Measurements from ENCODE around the gene RASAL1. TPM values are rescaled to one million over a fixed set of nuclear protein-coding genes. Genes with fewer than 3 reads are reported as not detected.

RASAL1 gene
- total RNA-seq, 2 donors from 2014 or later, result 1.0 to 21.3 TPM

DNA sequence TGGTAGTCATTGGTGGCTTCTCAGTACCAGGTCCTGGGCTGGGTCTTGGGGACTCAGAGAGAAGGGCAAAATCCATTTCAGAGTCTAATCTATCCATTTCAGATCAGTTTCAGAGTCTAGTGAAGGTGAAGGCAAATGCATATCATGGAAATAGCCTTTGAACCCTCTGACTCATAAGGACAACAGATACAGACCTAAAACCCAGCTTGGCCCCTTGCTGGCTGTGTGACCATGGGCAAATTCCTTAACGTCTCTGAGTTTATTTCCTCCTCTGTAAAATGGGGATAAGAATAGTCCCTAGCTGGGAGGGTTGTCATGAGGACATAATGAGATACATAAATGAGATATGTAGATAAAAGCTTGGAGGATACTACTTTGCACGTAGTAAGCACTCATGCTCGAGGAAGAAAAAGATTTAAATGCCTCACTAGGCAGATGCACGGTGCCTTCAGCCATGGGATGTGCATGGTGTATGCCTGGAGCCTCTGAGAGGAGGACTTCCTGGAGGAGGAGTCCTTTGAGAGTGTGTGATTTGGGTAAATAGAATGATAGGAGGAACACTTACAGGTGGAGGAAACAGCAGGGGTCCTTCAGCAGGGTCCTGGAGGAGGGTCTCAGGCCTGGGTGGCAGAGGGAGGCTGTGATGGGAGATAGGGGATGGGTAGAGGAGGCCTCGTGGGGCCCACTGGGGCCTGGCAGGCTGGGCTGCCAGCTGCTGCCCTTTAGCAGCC, 71.0 kb downstream of the RASAL1 start:
- H3K27me3 Mint-ChIP-seq, result no peaks in the 10 kb centered on the region
- no peaks in the 10 kb centered on the region for H3K36me3 Mint-ChIP-seq (ENCODE audit: low read depth)
- H3K9me3 Mint-ChIP-seq, result no peaks in the 10 kb centered on the region
- peak overlapping the region; percentile 1 for H3K4me3 Mint-ChIP-seq
- H3K4me1 Mint-ChIP-seq, result peaks cover 8% of the 10 kb centered on the region
- no peak for ATAC-seq (replicated peaks)
- H3K27ac Mint-ChIP-seq, result peak overlapping the region; percentile 26

DNA sequence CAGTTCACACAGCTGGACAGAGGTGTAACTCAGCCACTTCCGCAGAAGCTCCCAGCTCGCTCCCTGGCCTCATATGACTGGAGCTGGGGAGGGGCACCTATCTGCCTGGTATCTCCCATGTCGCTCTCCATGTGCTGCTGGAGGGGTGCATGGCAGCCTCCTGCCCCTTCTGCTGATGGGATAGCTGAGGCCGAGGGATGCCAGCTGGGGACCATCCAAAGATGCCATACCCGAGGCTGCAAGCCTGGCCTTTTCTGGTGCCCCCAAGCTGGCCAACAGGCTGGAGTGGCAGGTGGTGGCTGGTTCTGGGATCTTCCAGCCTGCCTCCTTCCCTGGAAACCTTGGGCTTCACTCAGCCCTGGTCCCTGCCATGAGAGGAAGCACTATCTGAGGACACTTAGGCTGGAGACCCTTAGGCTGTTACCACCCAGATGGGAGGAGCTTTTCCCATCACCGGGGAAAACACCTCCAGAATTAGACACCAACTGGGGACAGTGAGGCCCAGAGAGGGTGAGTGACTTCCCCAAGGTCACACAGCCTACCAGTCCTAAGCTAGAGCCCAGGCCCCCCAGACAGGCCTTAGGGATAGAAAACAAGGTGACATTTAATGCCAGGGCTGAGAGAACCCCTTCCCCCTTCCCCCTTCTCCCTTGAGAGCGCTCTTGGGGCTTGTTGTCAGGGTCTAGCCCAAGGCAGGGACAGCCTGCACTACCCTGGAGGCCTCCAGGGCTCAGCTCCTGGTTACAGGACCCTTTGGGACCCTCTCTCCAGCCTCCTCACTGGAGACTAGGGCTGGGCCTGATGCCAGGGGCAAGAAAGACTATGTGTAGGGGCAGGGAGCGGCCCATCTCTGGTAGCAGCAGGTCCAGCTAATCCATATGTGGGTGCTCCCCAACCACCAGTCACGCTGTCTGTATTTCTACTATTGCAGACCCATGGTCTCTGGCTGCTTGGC, 71.9 kb downstream of the RASAL1 start:
- Mint-ChIP-seq H3K4me1 (peaks cover 8% of the 10 kb centered on the region), H3K4me3 (no peak overlapping the region), H3K27me3 (no peaks in the 10 kb centered on the region), H3K9me3 (no peaks in the 10 kb centered on the region), H3K36me3 (ENCODE audit: low read depth) (no peaks in the 10 kb centered on the region), H3K27ac (peak overlapping the region; percentile 26)
- no peak for ATAC-seq (replicated peaks)

DNA sequence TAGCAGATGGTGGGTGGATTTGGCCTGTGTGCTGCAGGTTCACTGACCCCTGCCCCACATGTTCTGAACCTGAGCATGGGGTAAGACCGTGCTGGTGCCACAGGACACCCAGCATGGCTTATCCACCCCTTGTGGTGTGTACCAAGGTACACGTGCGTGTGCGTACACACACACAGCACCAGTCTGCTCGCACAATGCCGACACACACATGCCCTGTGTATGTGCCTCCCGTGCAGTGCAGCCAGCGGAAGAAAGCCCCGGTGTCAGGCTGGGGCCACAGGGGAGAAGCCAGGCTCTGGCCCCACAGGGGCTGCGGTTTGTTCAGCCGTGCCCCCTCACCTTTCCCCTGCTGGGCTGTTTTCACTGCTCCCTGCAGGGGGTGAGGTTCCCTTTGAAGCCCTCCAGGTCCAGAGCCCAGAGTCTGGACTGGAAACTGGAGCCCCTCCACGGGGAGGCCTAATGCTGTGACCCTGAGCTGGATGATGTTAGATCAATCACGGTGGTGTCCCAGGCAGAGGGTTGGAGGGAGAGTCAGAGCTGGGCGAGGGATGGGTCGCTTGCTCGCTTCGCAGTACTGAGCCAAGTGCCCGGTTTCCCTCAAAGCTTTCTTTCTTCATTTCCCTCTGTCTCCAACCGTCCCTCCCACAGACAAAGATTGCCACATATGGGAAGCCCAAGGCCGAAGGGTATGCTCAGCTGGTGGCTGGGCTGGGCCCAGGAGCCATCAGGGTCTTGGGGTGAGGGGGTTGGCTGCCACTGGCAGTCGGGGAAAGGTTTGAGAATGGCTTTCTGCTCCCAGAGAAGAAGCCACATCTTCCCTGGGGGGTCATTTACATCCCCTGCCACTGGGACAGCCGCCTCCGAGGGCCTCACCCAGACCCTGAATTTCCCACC, 72.8 kb downstream of the RASAL1 start:
- no peaks in the 10 kb centered on the region for H3K9me3 Mint-ChIP-seq
- H3K27me3 Mint-ChIP-seq, result no peaks in the 10 kb centered on the region
- H3K4me3 Mint-ChIP-seq, result peak overlapping the region; percentile 4
- peaks cover 2% of the 10 kb centered on the region for H3K36me3 Mint-ChIP-seq (ENCODE audit: low read depth)
- no peak for ATAC-seq (replicated peaks)
- peaks cover 8% of the 10 kb centered on the region for H3K4me1 Mint-ChIP-seq
- no peak overlapping the region for H3K27ac Mint-ChIP-seq

DNA sequence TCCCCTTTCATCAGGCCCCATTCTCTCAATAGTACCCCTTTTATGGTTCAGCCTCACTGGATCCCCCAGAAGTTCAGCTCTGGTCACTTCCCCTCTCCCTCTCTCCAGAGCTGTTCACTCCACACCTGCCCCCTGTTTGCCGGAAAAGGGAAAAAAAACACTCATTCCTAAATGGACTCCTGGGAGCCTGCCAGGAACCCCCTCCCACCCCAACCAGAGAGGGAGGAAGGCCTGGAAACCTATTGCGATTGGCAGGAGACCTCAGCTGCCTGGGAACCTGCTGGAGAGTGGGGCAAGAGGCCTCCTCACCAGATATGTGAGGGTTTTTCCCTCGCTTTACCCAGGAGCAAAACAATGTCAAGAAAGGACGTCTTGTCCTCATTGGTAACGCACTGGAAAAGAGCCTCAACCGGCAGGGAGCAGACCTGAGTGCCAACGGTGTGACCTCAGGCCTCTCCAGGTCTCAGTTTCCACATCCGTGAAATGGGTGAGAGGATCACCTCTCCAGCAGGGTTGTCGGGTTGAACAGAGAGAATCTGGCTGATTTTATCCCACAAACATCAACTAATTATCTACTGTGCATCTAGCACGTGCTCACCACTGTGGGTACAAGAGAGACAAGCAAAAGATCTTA, 74.4 kb downstream of the RASAL1 start:
- peaks cover 4% of the 10 kb centered on the region for H3K36me3 Mint-ChIP-seq (ENCODE audit: low read depth)
- H3K4me3 Mint-ChIP-seq, result peak overlapping the region; percentile 31
- no peak for ATAC-seq (replicated peaks)
- H3K4me1 Mint-ChIP-seq, result peaks cover 8% of the 10 kb centered on the region
- H3K27ac Mint-ChIP-seq, result no peak overlapping the region
- H3K9me3 Mint-ChIP-seq, result no peaks in the 10 kb centered on the region
- H3K27me3 Mint-ChIP-seq, result no peaks in the 10 kb centered on the region

DNA sequence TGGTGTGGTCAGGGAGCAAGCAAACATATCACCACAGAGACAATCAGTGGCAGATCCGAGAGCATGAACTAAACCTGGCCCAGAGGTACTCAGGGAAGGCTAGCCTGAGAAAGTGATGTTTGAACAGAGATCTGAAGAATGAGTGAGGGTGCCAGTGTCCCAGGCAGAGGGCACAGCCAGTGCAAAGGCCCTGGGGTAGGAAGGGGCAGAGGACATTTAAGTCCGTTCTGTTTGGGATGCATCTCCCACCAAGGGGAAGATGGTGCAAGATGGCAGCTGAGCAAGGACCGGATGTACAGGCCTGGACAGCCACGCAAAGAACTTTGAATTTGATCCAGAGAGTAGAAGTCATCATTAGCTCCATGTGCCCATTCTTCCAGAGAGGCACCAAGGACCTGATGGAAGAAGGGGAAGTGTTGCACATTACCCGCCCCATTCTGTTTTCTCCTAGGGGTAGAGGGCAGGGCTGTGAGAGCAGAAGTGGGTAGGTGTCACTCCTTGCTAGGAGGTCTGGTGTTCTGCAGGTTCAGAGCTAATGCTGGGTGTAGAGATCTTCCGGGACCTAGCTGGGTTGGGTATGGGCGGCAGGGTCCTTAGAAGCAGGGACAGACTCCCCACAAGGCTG, 75.1 kb downstream of the RASAL1 start:
- Mint-ChIP-seq H3K27ac (no peak overlapping the region), H3K4me3 (no peak overlapping the region), H3K36me3 (ENCODE audit: low read depth) (peaks cover 4% of the 10 kb centered on the region), H3K27me3 (no peaks in the 10 kb centered on the region), H3K4me1 (peaks cover 8% of the 10 kb centered on the region), H3K9me3 (no peaks in the 10 kb centered on the region)
- ATAC-seq (replicated peaks), result no peak

DNA sequence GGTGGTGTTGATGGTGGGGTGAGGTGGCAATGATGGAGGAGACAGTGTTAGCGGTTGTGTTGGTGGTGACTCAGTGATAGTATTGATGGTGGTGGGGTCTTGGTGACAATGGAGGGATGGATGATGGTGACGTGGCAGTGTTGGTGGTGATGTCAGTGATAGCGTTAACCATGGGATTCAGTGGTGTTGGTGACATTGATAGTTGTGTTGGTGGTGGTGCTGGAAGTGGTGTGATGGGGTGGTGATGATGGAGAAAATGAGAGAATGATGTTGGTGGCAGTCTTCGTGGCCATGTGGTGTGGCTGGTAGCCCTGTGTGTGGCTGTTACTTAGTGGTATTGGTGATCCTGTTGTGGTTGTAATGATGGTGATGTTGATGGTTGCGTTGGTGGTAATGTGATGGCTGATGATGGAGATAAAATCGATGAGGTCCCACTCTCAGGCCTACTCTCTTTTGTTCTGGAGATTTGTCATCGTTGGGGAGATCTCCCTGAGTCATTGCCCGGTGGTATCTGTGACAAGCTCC, 76.4 kb downstream of the RASAL1 start:
- H3K27ac Mint-ChIP-seq, result no peak overlapping the region
- no peaks in the 10 kb centered on the region for H3K9me3 Mint-ChIP-seq
- H3K27me3 Mint-ChIP-seq, result no peaks in the 10 kb centered on the region
- H3K4me3 Mint-ChIP-seq, result no peak overlapping the region
- H3K4me1 Mint-ChIP-seq, result peaks cover 8% of the 10 kb centered on the region
- peaks cover 4% of the 10 kb centered on the region for H3K36me3 Mint-ChIP-seq (ENCODE audit: low read depth)
- peak; percentile 76 for ATAC-seq (replicated peaks)

DNA sequence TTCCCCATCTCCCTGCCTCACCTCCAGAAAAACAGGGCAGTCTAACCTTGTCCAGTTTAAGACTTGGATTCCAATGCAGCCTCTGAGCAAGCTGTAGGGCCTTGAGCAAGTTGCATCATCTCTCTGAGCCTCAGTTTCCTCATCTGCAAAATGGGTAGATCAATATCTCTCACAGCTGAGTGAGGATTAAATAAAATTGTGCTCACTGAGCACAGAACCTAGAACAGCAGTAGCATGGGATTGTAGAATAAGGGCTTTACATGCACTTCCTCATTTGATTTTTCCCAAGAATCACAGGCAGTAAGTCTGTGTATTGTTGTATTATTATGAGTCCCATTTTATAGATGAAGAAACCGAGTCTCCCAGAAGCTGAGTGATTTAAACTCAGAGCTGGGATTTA, 77.0 kb downstream of the RASAL1 start:
- H3K4me3 Mint-ChIP-seq, result no peak overlapping the region
- no peak for ATAC-seq (replicated peaks)
- no peaks in the 10 kb centered on the region for H3K9me3 Mint-ChIP-seq
- no peaks in the 10 kb centered on the region for H3K27me3 Mint-ChIP-seq
- no peak overlapping the region for H3K27ac Mint-ChIP-seq
- peaks cover 4% of the 10 kb centered on the region for H3K36me3 Mint-ChIP-seq (ENCODE audit: low read depth)
- H3K4me1 Mint-ChIP-seq, result peaks cover 8% of the 10 kb centered on the region

DNA sequence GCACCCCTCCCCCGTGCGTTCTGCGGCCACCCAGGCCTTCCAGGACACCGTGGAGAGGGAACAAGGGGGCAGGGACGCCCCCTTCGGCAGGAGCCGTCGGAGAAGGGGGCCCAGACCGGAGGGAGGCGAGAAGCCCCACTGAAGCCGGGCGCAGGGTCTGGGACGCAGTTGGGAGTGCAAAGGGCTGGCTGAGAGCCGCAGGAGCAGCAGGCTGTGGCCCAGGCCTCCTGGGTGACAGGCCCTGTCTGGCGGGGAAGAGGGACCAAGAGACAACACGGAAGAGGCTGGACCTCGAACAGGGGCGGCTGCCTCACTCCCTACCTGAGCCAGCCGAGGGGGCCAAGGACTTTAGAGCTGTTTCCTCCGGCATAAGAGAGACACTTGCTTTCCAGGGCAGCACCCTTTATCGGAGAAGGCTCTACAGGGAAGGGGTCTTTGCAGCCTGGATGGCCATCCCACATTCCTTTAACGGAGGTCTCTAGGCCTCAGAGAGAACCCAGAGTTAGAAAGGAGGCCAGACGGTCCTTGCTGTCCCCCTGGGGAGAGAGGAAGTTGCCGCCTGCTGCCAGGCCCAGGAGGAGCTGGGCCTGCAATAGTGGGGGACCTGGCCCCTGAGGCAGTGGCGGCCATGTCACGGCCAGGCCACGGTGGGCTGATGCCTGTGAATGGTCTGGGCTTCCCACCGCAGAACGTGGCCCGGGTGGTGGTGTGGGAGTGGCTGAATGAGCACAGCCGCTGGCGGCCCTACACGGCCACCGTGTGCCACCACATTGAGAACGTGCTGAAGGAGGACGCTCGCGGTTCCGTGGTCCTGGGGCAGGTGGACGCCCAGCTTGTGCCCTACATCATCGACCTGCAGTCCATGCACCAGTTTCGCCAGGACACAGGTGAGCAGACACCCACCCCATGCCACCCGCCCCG, 77.7 kb downstream of the RASAL1 start:
- peak; percentile 23 for ATAC-seq (replicated peaks)
- no peak overlapping the region for H3K4me3 Mint-ChIP-seq
- no peaks in the 10 kb centered on the region for H3K27me3 Mint-ChIP-seq
- H3K9me3 Mint-ChIP-seq, result no peaks in the 10 kb centered on the region
- peaks cover 4% of the 10 kb centered on the region for H3K36me3 Mint-ChIP-seq (ENCODE audit: low read depth)
- peaks cover 8% of the 10 kb centered on the region for H3K4me1 Mint-ChIP-seq
- peak overlapping the region; percentile 63 for H3K27ac Mint-ChIP-seq

DNA sequence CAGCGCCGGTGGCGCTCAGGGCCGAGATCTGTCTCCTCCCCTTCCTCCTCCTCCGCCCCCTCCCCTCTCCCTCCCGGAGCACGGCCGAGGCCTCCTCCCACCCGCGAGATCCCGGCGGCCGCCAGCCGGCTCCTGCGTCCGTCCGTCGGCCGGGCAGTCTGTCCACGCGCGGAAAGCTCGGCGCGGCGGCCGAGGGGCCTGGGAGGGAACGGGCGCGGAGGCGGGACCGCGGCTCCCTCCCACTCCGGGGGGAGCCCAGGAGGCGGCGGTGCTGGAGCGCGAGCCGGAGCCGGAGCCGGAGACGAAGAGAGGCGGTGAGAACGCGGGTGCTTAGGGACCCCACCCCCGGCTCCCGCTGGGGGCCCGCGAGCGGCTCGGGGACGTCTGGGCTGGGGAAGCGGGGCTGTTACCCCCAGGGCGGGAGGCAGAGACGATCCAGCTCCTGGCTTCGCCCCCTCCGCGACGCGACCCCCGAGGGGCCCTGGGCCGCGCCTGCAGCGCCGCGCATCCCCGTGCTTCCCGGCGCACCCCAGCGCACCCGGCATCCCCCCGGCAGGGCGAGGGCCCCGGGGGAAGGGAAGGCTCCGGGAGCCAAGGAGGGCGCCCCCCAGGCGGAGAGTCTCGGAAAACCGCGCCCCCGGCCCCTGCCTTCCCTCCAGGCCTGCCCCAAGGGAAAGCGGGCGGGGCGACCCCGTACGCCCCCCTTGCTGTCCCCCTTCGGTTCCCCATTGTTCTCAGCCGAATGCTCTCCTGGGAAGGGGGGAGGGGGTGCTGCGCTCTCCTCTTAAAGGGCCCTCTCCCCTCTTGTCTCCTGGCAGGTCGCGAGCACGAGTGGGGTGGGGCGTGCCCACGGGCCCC, 78.7 kb downstream of the RASAL1 start, which contains the start of gene DTX1:
Gene DTX1, plus strand, starts transcription at position 100 of the 858 bp plus-strand sequence. CDS start 1,463 bp downstream, outside the sequence.
- H3K27me3 Mint-ChIP-seq, result no peaks in the 10 kb centered on the region
- peaks cover 4% of the 10 kb centered on the region for H3K36me3 Mint-ChIP-seq (ENCODE audit: low read depth)
- ATAC-seq (replicated peaks), result peak; percentile 45
- no peaks in the 10 kb centered on the region for H3K9me3 Mint-ChIP-seq
- peak within 1 kb of the TSS; percentile 77 for H3K4me3 Mint-ChIP-seq
- H3K27ac Mint-ChIP-seq, result peak within 1 kb of the TSS; percentile 68
- H3K4me1 Mint-ChIP-seq, result peaks cover 8% of the 10 kb centered on the region

DNA sequence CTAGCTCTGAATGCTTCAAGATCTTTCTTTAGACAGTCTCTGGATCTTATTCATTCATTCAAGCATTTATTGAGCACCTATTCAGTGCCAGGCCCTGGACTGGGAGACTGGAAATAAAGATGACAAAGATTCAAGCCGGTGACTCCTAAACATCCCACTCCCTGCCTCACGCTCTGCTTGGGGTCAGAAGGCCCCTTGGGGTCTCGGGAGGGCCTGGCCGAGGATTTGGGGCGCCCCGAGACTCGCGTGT, 79.3 kb downstream of the RASAL1 start:
- Mint-ChIP-seq H3K27ac (peak overlapping the region; percentile 68), H3K27me3 (no peaks in the 10 kb centered on the region), H3K9me3 (no peaks in the 10 kb centered on the region), H3K36me3 (ENCODE audit: low read depth) (peaks cover 4% of the 10 kb centered on the region), H3K4me1 (peaks cover 8% of the 10 kb centered on the region), H3K4me3 (peak overlapping the region; percentile 77)
- ATAC-seq (replicated peaks), result no peak

DNA sequence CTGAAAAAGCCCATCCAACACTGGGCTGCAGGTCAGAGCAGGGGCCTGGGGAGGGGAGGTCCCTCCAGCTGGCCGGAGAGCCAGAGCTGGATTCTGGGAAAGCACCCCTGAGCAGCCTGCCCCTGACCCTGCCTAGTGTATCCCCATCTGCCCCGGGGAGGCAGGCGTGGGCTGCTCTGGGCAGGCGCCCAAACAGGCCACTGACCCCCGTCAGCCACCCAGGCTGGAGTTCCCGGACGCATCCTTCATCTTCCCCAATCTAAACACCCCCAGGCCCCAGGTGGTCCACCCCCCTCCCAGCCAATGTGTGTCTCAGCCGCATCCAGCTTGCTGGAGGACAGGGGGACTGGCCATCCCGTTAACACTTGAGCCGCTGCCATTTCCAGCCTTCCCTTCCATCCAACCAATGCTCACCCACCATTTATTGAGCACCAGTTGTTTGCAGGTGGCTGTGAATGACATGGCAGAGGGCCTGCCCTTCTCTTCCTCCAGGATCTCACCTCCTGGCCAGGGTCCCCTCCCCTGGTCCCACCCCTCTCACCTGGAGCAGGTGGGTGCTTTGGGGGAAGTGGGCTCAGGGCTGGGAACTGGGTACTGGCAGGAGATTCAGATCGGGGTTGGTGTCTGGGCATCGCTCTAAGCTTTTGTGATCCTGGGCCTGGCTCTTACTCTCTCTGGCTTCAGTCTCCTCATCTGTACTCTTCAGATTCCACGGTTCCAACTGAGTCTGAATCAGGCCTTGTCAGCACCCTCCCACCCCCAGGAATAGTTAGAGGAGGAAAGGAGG, 79.8 kb downstream of the RASAL1 start:
- H3K4me3 Mint-ChIP-seq, result peak overlapping the region; percentile 77
- H3K27me3 Mint-ChIP-seq, result no peaks in the 10 kb centered on the region
- H3K36me3 Mint-ChIP-seq (ENCODE audit: low read depth), result peaks cover 4% of the 10 kb centered on the region
- no peaks in the 10 kb centered on the region for H3K9me3 Mint-ChIP-seq
- peak overlapping the region; percentile 68 for H3K27ac Mint-ChIP-seq
- H3K4me1 Mint-ChIP-seq, result peaks cover 8% of the 10 kb centered on the region
- ATAC-seq (replicated peaks), result no peak

Measured in activated T-helper 17 cell treated with anti-CD3 and anti-CD28 coated beads, Interleukin-2, amount 50 U/mL, for 72 hours (primary cell).